ENCODE data around the gene ACADSB.
A peak's percentile ranks its signal among the peaks of the same experiment; 100 is the strongest.

The ACADSB gene

DNA sequence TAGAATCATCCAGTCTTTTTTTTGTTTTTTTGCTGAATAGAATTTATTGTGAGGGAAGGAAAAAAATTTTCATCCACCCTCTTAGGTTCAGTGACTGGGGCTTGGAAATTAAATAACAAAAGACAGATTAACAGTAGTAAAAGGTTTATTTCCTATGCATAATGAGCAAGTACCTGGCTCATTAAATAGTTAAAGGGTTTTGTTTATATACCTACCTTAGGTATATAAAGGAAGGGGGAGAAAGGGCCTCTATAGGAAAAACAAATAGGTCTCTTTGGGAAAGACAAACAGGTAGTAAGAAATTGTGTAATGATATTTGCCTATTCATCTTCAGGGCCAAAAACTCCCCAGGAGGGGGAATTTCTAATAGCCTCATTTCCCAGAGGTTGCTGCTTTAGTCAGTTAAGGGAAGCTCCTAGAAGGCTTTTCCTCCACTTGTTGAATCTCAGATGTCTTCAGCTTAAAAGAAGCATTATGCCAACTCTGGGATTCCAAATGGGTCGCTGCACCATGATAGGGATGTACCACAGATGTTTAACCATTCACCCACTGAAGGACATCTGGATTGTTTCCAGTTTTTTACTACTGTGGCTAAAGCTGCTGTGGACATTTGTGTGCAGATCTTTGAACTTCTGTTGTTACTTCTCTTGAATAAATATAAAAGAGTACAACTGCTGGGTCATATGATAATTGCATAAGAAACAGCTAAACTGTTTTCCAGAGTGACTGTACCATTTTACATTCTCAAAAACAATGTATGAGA lies 11.3 kb downstream of the ACADSB start:
- TF ChIP-seq, protein P1, sequence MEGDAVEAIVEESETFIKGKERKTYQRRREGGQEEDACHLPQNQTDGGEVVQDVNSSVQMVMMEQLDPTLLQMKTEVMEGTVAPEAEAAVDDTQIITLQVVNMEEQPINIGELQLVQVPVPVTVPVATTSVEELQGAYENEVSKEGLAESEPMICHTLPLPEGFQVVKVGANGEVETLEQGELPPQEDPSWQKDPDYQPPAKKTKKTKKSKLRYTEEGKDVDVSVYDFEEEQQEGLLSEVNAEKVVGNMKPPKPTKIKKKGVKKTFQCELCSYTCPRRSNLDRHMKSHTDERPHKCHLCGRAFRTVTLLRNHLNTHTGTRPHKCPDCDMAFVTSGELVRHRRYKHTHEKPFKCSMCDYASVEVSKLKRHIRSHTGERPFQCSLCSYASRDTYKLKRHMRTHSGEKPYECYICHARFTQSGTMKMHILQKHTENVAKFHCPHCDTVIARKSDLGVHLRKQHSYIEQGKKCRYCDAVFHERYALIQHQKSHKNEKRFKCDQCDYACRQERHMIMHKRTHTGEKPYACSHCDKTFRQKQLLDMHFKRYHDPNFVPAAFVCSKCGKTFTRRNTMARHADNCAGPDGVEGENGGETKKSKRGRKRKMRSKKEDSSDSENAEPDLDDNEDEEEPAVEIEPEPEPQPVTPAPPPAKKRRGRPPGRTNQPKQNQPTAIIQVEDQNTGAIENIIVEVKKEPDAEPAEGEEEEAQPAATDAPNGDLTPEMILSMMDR (IDR thresholded peaks at IDR 0.05; ENCODE audit: borderline replicate concordance, insufficient read depth, low read depth, low read length), result no peak
- no peak overlapping the region for H3K4me3 ChIP-seq (ENCODE audit: low read depth, low read length)

DNA sequence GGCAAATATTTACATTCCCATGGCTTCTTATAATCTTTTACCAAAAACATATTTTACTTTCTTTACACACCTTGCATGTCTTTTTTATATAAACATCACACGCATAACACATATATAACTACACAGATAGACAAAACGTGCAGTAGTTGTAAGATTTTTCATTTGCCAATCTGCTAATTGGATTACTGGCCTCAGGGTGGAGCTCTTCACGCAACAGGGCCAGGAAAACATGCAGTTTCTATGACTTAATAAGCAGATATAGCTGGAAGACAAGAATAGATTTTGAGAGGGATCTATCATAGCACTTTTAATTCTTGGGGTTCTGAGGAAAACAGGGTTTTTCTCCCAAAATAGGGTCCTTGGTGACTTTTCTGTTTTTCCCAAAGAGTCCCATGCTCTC lies 12.7 kb downstream of the ACADSB start:
- H3K4me3 ChIP-seq (ENCODE audit: low read depth, low read length), result no peak overlapping the region
- TF ChIP-seq, protein P1 (IDR thresholded peaks at IDR 0.05; ENCODE audit: borderline replicate concordance, insufficient read depth, low read depth, low read length), result peak; percentile 44; the same call in 1 of the 2 replicates

DNA sequence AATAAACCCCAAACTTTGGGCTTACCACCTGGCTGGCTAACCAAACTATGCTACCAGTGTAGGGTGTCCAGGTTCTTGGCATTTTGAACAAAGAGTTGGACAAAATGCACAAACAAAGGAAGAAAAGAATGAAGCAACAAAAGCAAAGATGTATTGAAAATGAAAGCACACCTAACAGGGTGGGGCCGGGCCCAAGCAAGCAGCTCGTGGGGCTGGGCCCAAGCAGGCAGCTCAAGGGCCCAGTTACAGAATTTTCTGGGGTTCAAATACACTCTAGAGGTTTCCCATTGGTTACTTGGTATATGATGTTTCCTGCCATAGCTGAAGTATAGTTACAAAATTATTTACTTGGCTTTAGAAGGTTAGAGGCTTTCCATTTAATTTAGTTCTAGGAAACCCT lies 15.7 kb downstream of the ACADSB start:
- H3K4me3 ChIP-seq (ENCODE audit: low read depth, low read length), result no peak overlapping the region
- TF ChIP-seq, protein P1 (IDR thresholded peaks at IDR 0.05; ENCODE audit: borderline replicate concordance, insufficient read depth, low read depth, low read length), result no peak

DNA sequence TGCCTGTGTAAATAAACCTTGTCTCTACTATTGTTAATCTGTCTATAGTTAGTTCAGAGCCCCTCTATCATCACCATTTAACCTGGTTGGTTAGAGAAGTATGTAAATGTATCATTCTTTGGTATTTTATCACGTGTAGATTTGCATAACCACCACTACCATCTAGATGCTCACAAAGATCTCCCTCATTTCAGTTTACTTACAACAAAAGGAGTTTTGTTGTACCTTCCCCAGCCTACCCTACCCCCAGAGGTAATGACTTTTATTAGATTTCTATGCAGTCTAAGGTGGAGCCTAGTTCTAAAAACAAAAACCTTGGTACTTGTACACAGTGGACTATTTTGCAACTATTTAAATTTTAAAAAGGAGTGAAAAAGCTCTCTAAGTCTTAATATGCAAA lies 17.5 kb downstream of the ACADSB start:
- H3K4me3 ChIP-seq (ENCODE audit: low read depth, low read length), result no peak overlapping the region
- TF ChIP-seq, protein P1 (IDR thresholded peaks at IDR 0.05; ENCODE audit: borderline replicate concordance, insufficient read depth, low read depth, low read length), result no peak

DNA sequence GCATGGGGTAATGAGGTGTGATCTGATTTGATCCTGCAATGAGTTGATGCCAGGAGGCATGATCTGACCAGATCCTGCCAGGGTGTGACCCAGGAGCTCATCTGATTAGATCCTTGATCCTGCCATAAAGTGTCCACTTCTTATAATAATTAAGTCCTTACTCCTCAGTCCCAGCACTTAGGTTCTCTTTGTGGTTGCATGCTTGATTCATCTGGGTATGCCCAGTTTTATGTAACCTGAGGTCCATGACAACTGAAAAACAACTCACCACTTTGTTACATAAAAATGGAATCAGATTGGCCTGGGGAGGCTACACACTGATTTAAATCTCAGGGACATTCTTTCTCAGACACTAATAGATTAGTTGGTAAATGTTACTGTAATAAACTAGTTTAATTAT lies 19.1 kb downstream of the ACADSB start:
- TF ChIP-seq, protein P1 (IDR thresholded peaks at IDR 0.05; ENCODE audit: borderline replicate concordance, insufficient read depth, low read depth, low read length), result no peak
- H3K4me3 ChIP-seq (ENCODE audit: low read depth, low read length), result no peak overlapping the region

DNA sequence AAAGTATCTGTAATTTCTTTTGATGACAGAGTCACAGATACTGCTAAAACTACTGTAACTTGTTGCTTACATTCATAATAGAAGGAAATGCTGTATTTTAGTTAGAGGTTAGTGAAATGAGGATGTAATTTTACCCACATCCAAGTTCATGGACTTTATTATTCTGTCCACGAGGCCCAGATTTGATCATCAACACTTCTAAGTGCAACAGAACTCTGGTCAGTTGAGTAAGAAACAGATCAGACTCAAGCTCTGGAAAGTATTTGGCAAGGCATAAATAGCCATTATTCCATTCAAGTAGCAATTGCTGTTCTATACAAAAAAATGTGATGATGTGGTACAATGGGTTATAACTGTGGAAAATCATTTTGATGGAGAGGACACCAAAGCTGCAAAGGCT lies 22.3 kb downstream of the ACADSB start:
- H3K4me3 ChIP-seq (ENCODE audit: low read depth, low read length), result no peak overlapping the region
- TF ChIP-seq, protein P1 (IDR thresholded peaks at IDR 0.05; ENCODE audit: borderline replicate concordance, insufficient read depth, low read depth, low read length), result no peak

DNA sequence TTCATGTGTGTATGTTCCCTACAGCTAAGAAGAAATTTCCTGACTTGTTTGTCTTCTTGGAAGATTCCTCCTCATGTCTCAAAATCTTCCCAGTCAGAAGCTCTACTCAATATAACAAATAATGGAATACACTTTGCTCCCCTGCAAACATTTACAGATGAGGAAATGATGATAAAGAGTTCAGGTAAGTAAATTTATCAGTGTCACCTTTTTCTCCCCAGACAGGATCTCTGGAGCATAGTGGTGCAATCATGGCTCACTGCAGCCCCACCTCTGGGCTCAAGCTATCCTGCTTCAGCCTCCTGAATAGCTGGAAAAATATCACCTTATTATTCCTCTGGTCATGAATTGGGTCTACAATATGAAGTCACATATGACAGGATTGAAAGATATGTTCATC lies 25.5 kb downstream of the ACADSB start:
- TF ChIP-seq, protein P1 (IDR thresholded peaks at IDR 0.05; ENCODE audit: borderline replicate concordance, insufficient read depth, low read depth, low read length), result no peak
- no peak overlapping the region for H3K4me3 ChIP-seq (ENCODE audit: low read depth, low read length)

All from GM12875 (cell line).